HG02885 (cell line): ENCODE results near the gene STIM1.
A peak's percentile ranks its signal among the peaks of the same experiment; 100 is the strongest.

ENCODE experiments used
- ATAC-seq: cut with Tn5 transposase; IDR thresholded peaks from one replicate; pipeline ENCODE4 v1.9.1; 2021; ENCODE audit warnings: mild to moderate bottlenecking; ENCODE audit not compliant: unreplicated experiment, poor library complexity

STIM1 gene

GRCh38 chr11:4084406-4085125 is 229.1 kb downstream of the STIM1 start:
- no peak for ATAC-seq

GRCh38 chr11:4085575-4085974 is 230.1 kb downstream of the STIM1 start:
- ATAC-seq, result no peak

GRCh38 chr11:4086575-4087353 is 231.3 kb downstream of the STIM1 start:
- ATAC-seq, result no peak

- no peak for ATAC-seq
These were observed 232.1 kb downstream of the STIM1 start for GRCh38 chr11:4087551-4087950.

- ATAC-seq, result no peak
These were observed 234.8 kb downstream of the STIM1 start for GRCh38 chr11:4090258-4090657.

- no peak for ATAC-seq
These were observed 236.6 kb downstream of the STIM1 start for GRCh38 chr11:4092026-4092425.

GRCh38 chr11:4093519-4094347 is 238.3 kb downstream of the STIM1 start:
- no peak for ATAC-seq

- peak; percentile 94 for ATAC-seq
These were observed 239.2 kb downstream of the STIM1 start, which contains the start of gene RRM1 for GRCh38 chr11:4094348-4095291. TSS of gene RRM1 (plus strand) at chr11:4094799. CDS start at chr11:4095013, 214 bp downstream.

- no peak for ATAC-seq
These were observed 240.2 kb downstream of the STIM1 start for GRCh38 chr11:4095509-4096230.

GRCh38 chr11:4098026-4098621 is 242.7 kb downstream of the STIM1 start:
- no peak for ATAC-seq

- ATAC-seq, result no peak
These were observed 247.2 kb downstream of the STIM1 start for GRCh38 chr11:4102711-4103110.

GRCh38 chr11:4103269-4103668 is 247.8 kb downstream of the STIM1 start:
- no peak for ATAC-seq

- ATAC-seq, result no peak
These were observed 250.5 kb downstream of the STIM1 start for GRCh38 chr11:4105916-4106315.

GRCh38 chr11:4111834-4112233 is 256.4 kb downstream of the STIM1 start:
- ATAC-seq, result no peak

- ATAC-seq, result no peak
These were observed 259.7 kb downstream of the STIM1 start for GRCh38 chr11:4115128-4115527.

GRCh38 chr11:4118107-4118506 is 262.6 kb downstream of the STIM1 start:
- ATAC-seq, result no peak

- ATAC-seq, result no peak
These were observed 267.8 kb downstream of the STIM1 start for GRCh38 chr11:4123218-4123617.

- ATAC-seq, result no peak
These were observed 269.7 kb downstream of the STIM1 start for GRCh38 chr11:4125141-4125540.

- no peak for ATAC-seq
These were observed 271.9 kb downstream of the STIM1 start for GRCh38 chr11:4127357-4127756.
